Ecto neural progenitor cell (in vitro differentiated cells): ENCODE data around the gene MYO18A.
A peak's percentile ranks its signal among the peaks of the same experiment; 100 is the strongest.
"Not testable (repeated sequence)": the region's sequence is repeated elsewhere in the genome, so short reads cannot be mapped to it uniquely, and the experiment has no call there.

Experiments used
- DNase-seq: peaks from one replicate; pipeline ENCODE4 v3.0.0-alpha.2; 2018; ENCODE audit warnings: low spot score

The MYO18A gene

DNA sequence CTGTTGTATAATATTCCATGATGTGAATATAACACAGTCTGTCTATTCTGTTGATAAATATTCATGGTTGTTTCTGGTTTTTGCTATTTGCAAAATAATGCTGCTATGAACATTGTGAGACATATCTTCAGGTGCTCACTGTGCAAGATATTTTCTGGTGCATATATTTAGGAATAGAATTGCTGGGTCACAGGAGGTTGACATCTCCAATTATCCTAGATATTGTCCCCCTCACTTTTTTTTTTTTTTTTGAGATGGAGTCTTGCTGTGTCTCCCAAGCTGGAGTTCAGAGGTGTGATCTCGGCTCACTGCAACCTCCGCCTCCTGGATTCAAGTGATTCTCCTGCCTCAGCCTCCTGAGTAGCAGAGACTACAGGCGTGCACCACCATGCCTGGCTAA lies 14.5 kb upstream of the MYO18A start:
- DNase-seq: no peak

DNA sequence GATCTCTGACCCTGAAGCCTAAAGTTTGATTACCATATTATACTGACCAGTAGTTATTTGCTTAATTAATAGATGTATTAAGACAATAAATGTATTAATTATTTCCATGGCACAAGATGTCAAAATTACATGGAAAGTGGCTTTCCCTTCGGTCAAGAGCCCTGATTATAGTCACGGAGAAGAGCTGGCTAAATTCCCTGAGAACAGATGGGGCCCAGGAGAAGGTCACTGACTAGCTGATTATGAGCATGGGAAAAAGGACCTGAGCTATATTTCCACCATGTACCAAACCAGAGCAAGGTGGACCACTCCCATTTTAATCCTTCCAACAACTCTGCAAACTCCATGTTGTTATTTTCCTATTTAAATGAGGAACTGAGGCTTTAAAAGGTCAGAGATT lies 12.9 kb upstream of the MYO18A start:
- no peak for DNase-seq

DNA sequence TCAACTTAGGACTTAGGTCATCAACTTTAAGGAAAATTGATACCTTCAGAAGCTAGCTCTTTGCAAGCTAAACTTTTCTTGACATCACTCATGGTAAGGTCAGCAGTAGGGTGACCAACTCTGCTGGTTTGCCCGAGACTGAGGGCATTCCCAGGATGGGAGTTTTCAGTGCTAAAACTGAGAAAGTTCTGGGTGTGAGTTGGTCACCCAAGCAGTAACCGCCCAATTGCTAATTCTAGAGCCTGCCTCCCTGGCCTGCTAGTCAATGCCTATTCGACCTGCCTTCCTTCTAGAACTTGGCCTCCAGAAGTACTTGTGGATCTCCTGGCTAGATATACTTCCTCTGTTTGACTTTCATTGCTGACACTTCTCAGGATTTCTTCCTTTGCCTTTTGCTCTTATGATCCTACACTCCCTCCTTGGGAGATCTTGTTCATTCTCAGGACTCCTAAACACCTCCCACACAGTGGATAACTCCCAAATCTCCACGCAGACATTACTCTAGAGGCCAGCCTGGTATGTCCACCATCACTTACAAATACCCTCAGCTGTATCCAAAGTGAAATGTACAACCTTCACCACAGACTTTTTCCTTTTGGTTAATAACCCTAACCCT lies 10.5 kb upstream of the MYO18A start:
- no peak for DNase-seq

DNA sequence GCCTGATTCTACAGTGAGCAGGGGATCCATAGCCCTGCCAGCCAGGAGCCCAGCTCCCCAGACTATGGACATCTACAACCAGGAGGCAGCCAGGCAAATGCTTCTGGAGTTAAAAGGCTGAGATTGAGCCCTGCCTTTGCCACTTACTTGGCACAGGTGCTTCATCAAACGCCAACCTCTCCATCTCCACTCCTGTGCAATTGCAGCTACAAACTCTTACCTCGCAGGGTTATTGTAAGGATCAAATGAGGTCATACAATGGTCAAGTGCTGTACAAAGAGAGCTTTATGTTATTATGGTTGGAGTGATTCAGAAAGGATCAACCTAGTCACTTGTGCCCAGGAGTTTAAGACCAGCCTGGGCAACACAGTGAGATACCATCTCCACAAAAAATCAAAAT lies 9.8 kb upstream of the MYO18A start:
- no peak for DNase-seq

DNA sequence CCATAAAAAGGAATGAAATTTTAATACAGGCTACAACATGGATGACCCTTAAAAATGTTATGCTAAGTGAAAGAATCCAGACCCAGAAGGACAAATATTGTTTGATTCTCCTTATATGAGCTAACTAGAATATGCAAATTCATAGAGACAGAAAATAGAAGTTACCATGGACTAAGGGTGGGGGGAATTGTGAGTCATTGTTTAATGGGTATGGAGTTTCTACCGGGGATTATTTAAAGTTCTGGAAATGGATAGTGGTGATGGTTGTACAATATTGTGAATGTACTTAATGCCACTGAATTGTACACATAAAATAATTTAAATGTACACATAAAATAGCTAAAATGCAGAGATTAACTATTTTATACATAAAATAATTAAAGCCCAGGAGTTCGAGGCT lies 9.2 kb upstream of the MYO18A start:
- DNase-seq: no peak

DNA sequence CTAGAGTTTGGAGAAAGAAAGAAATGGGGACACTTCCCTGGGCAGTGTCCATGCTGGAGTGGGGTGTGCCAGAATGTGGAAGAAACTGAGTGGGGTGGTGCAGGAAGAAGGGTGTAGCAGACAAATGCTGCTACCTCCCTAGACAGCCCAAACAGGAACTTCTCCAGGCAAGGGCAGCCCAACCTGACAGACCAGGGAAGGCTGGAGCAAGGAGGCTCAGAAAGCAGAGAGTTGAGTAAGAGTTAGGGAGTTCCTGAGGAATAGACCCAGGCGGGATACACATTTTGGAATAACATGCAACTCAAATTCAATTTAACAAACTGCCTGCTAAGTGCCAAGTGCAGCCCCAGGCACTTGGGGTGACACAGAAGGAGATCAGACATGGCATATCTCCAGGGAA lies 1.0 kb upstream of the MYO18A start:
- no peak for DNase-seq

DNA sequence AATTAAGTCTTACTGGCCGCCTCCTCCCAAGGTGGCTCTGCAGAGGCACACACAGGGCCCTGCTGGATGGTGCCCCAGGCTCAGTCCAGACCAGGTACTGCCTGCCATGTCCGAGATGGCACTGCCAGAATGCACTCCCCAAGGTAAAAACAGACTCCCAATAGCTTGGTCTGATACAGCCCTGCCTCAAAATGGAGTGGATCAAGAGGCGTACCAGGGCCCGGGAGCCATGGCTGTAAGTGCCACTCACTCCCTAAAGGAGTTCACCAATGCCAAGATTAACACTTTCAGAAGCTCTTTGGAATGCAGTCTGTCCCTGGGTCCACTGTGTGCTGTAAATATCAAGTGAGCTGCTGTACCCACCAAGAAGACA lies 576 bp upstream of the MYO18A start:
- no peak for DNase-seq

DNA sequence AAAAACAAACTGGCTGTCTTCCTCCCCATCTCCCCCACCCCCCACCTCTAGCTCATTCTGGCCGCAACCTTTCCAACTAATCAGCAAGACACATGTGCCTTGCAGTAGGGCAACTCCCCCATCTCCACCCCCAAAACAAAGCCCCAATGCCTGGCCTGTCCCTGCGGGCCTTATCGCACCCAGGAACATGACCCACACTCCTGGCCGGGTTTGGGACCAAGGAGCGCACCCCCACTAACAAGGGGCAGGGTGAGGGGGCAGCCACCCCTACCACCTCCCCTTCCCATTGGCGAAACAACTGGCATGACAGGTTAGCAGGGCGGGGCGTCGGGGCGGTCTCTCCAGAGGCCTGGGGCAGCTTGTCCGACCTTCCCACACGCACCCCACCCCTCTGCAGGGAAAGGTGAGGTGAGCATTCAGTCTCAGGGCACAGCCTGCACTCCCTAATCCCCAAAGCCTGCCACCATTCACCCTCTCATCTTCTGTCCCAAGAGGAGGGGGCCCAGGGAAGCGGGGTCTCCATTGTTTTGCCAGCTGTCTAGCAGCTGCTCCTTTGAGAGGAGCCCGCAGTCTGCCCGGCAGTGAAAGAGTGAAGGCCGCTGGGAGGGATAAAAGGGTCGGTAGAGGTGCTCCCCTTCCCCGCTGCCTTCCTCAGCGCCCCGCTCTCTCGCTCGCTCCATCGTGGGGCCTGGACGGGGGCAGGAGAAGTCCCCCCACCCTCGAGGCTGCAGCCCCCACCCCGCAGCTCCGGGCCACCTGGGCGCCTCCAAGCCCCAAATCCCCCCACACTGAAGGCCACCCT lies 765 bp downstream of the MYO18A start:
- DNase-seq: peak; percentile 87

DNA sequence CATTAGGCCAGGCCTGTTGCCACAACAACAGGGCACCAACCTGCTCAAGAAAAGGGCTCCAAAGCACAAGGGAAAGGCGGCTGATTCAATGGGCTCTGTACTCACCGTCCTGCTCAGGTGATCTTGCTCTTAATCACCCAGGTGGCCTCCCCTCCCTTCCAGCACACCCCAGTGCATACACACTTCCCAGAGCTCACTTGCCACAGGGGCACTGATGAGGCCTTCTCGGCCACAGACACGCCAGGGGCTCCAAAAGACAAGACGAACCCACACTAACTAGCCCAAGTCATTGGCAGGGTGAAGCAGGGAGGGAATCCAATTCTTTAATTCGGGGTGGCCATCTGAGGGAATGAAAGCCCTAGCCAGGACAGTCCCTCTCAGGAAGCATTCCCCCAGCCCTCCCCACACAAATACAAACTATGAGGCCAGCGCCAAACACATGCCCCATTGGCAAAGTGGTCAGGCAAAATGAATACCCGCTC lies 1.4 kb downstream of the MYO18A start:
- peak; percentile 56 for DNase-seq

DNA sequence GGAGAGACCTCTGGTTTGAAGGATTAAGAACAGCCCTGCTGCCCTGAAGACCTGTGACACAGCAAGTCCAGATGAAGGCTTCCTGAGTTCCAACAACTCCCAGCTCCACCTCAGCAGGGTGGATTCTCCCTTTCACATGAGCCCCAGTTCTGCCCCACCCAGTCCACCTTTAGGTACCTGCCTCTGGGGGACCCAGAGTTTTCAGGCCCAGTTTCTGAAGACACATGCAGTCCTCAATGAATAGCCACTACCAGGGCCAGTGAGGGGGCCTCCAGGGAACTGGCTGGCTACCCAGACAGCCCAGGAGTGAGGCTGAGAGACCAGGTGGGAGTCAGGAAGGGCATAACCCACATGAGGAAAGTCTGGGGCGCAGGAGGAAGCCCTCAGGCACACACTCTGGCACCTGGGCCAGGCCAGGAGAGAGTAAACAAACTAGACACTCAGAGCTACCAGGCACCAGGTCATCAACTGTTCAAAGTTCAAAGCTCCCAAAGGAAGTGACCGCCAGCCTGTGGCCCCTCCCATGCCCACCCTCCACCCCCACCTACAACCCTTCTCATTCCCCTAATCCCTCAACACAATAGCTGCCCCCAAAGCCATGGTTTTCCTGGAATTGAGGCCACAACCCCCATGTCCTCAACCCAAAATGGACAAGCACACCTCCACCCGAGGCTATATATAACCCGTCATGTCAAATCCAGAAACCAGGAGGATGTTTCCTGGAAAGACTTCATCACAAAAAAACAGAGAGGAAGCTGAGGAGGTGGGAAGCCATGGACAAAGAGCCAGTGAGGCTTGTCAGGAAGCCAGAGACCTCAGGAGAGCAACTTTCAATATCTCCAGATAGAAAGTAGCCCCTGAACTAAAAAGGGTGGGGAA lies 2.1 kb downstream of the MYO18A start:
- DNase-seq: peak; percentile 41

DNA sequence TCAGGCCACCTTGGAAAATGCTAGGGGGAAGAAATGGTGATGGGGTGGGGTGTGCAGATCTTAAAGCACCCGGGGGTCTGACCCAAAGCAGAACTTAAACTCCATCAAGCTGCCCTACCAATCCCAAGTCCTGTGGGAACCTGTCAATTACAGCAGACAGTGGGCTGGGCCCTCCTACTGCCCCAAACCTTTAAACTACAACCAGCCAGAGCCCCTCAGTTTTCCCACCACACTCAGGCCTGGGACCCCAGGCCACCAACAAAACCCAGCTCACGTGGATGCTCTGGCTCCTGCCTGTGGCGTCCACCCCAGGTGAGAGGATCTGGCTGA lies 2.7 kb downstream of the MYO18A start:
- DNase-seq: no peak

DNA sequence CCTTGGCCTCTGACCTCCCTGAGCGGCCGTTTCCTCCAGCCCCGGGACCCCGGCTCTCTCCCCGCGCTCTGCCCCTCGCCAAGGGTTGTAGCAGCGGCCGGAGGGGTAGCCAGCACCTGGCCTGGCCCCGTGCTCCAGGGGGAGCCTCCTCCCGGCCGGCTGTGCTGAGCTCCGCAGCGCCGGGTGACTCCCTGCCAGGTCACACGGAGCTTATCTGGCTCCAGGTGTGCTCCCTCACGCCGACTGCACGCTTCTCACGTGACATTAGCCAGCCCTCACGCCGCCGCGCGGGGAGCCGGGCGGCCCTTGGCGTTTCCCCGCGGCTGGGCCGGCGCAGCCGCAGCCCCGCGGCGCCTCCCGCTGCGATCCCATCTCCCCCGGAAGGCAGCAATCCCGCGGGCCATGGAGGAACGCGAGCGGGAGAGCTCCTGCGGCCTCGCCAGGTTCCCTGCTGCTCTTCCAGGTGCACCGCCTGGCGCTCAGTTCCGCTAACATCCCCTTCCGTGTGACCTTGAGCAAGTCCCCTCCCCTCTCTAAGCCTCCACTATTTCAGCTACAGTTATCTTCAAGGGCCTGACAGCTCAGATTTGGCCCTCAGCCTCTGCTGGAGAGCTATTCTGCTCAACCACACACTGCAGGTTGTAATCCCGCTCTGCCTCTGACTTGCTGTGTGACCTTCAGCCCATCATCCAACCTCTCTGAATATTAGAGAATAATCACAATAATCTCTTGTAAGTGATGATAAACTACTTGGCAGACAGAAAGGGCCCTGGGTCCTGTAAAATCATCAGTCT lies 3.4 kb downstream of the MYO18A start:
- DNase-seq: peak; percentile 79

DNA sequence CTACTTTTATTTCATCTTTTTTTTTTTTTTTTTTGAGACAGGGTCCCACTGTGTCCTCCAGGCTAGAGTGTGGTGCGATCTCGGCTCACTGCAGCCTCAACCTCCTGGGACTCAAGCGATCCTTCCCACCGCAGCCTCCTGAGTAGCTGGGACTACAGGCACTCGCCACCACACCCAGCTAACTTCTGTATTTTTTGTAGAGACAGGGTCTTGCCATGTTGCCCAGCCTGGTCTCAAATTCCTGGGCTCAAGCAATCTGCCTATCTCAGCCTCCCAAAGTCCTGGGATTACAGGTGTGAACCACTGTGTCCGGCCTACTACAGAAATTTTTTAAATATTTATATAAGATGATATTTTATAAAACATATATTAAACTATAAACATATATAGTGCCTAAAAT lies 4.8 kb downstream of the MYO18A start:
- no peak for DNase-seq

DNA sequence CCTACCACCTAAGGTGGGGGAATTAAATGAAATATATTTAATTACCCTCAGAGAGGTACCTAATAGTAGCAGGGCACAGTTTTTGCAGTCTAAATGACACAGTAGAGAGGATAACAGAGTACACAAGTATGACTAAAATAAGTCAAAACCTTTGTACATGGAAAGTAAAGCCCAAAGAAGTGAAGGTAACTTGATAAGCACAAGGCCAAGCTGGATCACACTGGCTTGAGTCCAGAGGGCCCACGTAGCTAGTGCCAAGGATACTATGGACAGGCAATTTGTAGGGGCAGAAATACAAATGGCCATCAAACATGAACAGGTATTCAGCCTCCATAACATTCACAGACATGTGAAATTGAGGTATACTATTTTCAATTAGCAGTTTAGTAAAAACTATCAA lies 7.6 kb downstream of the MYO18A start:
- DNase-seq: no peak

DNA sequence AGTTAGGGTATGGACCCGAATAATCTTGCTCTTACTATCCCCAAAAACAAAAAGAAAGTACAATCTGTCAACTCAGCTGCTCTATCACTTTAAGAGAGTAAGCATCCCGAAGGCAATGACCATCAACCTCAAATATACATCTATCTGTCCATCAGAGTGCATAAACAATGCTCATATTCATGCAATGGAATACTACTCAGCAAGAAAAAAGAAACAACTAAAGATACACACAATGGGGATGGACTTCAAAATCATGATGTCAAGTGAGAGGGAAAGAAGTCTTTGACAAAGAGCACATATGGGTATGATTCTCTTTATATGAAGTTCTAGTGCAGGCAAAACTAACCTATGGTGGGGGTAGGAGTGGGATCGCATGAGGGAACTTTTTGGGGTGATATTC lies 9.5 kb downstream of the MYO18A start:
- DNase-seq: no peak

DNA sequence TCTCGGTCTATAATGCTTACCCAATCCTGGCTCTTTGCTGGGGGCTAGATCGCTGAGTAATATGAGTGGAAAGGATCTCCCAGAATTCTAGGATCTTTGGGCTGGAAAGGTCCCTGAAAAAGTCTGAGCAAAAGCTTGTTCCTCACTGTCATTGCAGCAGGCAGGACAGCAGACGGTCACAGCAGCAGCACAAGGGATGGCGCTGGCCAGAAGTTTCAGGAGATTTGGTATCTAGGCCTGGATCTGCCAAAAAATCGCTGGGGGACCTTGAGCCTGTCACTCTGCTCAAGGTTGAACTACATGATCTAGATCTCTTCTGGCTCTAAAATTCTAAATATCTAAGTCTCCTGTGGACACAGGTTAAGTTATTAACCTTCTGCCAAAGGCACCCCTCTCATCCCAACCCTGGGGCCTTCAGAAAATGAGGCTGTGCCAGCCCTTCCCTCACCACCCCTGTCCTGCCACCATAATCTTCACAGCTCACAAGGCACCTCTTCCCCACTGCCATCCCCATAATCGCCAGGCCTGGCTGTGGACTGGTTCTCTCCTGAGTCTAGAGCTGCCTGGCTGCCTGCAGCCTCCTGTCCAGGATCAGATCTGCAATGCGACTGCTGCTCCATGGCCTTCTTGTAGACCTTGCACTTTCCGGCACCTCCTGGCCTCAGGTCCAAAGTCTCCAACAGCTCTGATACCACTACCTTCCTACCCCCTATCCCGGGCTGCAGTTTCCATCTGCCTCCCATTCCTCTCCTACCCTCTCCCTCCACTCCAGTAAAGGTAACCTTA lies 10.2 kb downstream of the MYO18A start:
- DNase-seq: no peak

DNA sequence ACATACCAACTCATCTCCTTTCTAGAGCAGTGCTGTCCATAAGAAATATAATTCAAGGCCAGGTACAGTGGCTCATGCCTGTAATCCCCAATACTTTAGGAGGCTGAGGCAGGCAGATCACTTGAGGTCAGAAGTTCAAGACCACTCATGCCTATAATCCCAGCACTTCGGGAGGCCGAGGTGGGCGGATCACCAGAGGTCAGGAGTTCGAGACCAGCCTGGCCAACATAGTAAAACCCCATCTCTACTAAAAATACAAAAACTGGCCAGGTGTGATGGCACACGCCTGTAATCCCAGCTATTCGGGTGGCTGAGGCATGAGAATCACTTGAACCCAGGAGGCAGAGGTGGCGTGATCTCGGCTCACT lies 11.5 kb downstream of the MYO18A start:
- not testable (repeated sequence) for DNase-seq

DNA sequence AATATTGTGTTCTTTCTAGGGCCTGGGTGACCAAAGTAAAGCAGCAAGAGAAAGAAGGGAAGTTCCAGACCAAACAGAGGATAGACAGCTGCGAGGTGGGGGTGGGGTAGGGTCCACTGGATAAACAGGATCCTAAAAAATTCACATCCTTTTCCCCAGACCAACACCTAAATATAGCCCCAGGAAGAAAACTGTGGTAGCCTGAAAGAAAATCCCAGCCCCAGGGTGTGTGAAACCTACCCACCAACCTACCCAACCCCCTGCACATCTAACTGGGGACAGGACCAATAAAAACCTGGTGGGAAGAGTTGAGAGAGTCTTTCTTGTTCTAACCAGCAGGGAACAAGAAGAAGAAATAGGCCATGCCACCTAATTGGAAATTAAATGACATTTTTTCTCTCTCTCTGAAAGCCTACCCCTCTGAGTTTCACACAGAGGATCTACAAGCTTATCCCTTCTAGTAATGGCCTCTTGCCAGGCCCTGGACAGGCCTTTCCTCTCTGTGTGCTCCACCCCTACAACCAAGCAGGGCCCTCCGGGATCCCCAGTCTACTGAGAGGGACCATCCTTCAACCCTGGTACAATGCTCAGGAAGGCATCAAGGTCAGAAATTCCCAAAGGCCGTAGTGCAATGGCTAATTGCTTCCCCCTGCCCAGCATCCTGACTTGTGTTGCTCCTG lies 12.0 kb downstream of the MYO18A start:
- DNase-seq: no peak

DNA sequence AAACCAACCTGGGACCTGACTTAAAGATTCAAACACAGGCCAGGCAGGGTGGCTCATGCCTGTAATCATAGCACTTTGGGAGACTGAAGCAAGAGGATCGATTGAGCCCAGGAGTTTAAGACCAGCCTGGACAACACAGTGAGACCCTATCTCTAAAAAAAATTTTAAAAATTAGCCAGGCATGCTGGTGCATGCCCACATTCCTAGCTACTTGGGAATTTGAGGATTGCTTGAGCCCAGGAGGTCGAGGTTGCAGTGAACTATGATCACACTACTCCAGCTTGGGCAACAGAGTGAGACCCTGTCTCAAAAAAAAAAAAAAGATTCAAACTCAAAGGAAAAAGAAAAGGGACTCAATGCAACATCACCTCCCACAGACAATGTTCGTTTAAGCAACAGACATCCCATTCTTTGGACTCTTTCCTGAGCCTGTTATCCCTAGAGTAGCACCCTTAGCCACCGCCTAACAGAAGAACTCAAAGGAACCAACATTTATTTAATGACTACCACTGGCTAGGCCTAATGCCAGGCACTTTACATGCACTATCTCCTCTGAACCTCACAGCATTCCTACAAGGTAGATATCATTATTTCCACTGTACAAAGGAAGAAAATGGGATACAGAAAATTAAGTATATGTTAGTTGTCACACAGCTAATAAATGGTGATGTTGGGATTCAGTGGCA lies 12.7 kb downstream of the MYO18A start:
- DNase-seq: no peak

DNA sequence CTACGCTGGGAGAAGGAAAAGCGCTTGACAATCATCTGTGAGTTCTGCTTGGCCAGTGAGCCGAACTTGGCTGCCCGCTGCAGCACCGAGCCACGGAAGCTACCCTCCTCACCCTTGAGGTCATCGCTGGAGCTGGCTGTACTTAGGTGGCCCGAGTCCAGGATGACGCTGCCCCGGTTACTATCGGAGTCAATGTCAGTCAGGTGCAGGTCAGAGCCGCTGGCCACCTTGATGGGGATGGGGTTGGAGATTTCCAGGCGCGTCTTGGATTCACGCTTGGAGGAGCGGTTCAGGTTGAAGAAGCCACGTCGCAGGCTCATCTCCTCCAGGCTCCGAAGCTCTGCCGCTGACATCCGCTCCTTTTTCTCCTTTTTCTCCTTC lies 13.7 kb downstream of the MYO18A start:
- no peak for DNase-seq
